IMR-90 (cell line): ENCODE results near the gene LRRC1.

ENCODE experiments used
- RAD21 ChIP-seq: IDR thresholded peaks from 2 replicates; pipeline ENCODE4 v1.6.1; 2012; ENCODE audit warnings: low read length, improper control_type of control experiment
- TF ChIP-seq, protein P1 (sequence below): conservative IDR thresholded peaks from 2 replicates; pipeline ENCODE4 v1.5.1; 2012; ENCODE audit warnings: mild to moderate bottlenecking, low read depth, low read length, improper control_type of control experiment

DNA sequence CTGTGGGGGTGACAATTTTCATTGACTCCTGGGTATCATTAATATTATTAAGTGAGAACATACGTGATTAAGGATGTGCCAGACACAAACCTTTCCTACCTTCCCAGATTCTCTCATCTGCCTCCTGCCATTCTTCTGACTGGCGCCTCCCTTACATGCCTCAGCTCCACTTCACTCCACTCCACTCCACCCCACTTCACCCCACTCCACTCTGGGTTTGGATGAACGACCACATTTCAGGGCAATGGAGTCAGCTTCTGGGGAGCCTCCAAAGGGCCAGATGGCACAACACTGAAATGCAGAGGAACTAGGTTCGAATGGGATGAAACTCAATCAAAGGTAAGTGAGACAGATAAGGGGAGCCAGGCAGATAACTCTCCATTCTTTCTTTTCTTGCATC lies 40.5 kb upstream of the LRRC1 start:
- TF ChIP-seq RAD21 = no peak
- TF ChIP-seq, protein P1, sequence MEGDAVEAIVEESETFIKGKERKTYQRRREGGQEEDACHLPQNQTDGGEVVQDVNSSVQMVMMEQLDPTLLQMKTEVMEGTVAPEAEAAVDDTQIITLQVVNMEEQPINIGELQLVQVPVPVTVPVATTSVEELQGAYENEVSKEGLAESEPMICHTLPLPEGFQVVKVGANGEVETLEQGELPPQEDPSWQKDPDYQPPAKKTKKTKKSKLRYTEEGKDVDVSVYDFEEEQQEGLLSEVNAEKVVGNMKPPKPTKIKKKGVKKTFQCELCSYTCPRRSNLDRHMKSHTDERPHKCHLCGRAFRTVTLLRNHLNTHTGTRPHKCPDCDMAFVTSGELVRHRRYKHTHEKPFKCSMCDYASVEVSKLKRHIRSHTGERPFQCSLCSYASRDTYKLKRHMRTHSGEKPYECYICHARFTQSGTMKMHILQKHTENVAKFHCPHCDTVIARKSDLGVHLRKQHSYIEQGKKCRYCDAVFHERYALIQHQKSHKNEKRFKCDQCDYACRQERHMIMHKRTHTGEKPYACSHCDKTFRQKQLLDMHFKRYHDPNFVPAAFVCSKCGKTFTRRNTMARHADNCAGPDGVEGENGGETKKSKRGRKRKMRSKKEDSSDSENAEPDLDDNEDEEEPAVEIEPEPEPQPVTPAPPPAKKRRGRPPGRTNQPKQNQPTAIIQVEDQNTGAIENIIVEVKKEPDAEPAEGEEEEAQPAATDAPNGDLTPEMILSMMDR = no peak
